Spleen (tissue), 7 donors: ENCODE data around the gene KCNJ4.

Experiments used
- CTCF ChIP-seq, 11 experiments: fragments of 200-600 bp in 7 of 11; fragments of 450-650 bp in 4 of 11; sonication (generic) in 4 of 11; IDR thresholded peaks in 8 of 11; conservative IDR thresholded peaks in 3 of 11; 1 replicate in 7 of 11; 2 replicates in 4 of 11; pipeline versions ENCODE4 v1.4.0 to v1.8.0; 2016 to 2021; ENCODE audit warnings: antibody characterized with exemption in 11 of 11, inconsistent platforms in 4 of 11, mild to moderate bottlenecking in 1 of 11
- POLR2AphosphoS5 ChIP-seq, 3 donors: sonication (generic); formaldehyde crosslinking; IDR thresholded peaks; one replicate each; pipeline ENCODE4 v1.5.1; 2017; ENCODE audit warnings: antibody characterized with exemption in 3 of 3
- donor health status: DM: no; HTN: no; CAD: no; lungs with moderate emphysema.
- donor health status: DM: no; HTN: no; CAD: no.
- donor health status: DM: no; HTN: no; CAD: no.

GRCh38 chr22:38503021-38503420 lies 48.0 kb upstream of the KCNJ4 start:
- TF ChIP-seq CTCF (IDR thresholded peaks at IDR 0.05 in 8 of 11, conservative IDR thresholded peaks at IDR 0.05 in 3 of 11) (no peak), POLR2AphosphoS5 (IDR thresholded peaks at IDR 0.05) (no peak)
